H7 (cell line): ENCODE measurements around the gene DCX. TPM values are rescaled to one million over a fixed set of nuclear protein-coding genes. Genes with fewer than 3 reads are reported as not detected.

Source experiments
- DNase-seq: peaks from one replicate; pipeline ENCODE4 v3.0.0; 2012
- H3K27me3 ChIP-seq: 2 replicates; pipeline ENCODE4 v1.6.0; 2011; ENCODE audit warnings: mild to moderate bottlenecking, low read length; ENCODE audit not compliant: control insufficient read depth, insufficient read depth
- H3K36me3 ChIP-seq: replicated peaks from 2 replicates; pipeline ENCODE4 v1.5.1; 2011; ENCODE audit warnings: low read length; ENCODE audit not compliant: control insufficient read depth, insufficient read depth
- H3K4me3 ChIP-seq: 2 replicates; pipeline ENCODE4 v1.5.1; 2011; ENCODE audit warnings: low read depth, mild to moderate bottlenecking, control low read depth, low read length, moderate library complexity; ENCODE audit not compliant: insufficient read depth
- total RNA-seq: library from RNA; depleted of rRNA; stranded (reverse); fragments of >200 nt; shearing (Covaris generic); gene quantifications from 2 replicates; pipeline ENCODE4 v1.2.3, GENCODE V29; 2014

Gene DCX
- total RNA-seq, 1 experiment from 2014 or later: 1.4 TPM

- DNase-seq: no peak
- H3K27me3 ChIP-seq: no peaks in the 10 kb centered on the region
Measured at GRCh38 chrX:111387470-111388070, 24.4 kb downstream of the DCX start.

GRCh38 chrX:111386615-111387233, 25.3 kb downstream of the DCX start:
- Histone ChIP-seq H3K36me3 (no peaks in the 10 kb centered on the region), H3K27me3 (no peaks in the 10 kb centered on the region), H3K4me3 (no peak overlapping the region)
- DNase-seq: no peak

More at GRCh38 chrX:111387470-111388070, 24.4 kb downstream of the DCX start:
- H3K36me3 ChIP-seq: no peaks in the 10 kb centered on the region
- no peak overlapping the region for H3K4me3 ChIP-seq

GRCh38 chrX:111386077-111386476, 25.9 kb downstream of the DCX start:
- H3K27me3 ChIP-seq: no peaks in the 10 kb centered on the region
- no peak for DNase-seq
- H3K4me3 ChIP-seq: no peak overlapping the region
- no peaks in the 10 kb centered on the region for H3K36me3 ChIP-seq

- no peaks in the 10 kb centered on the region for H3K36me3 ChIP-seq
- no peak overlapping the region for H3K4me3 ChIP-seq
- no peaks in the 10 kb centered on the region for H3K27me3 ChIP-seq
- no peak for DNase-seq
Measured at GRCh38 chrX:111382277-111382676, 29.7 kb downstream of the DCX start.

- no peak for DNase-seq
- no peaks in the 10 kb centered on the region for H3K36me3 ChIP-seq
- no peak overlapping the region for H3K4me3 ChIP-seq
- no peaks in the 10 kb centered on the region for H3K27me3 ChIP-seq
Measured at GRCh38 chrX:111376897-111377578, 35.0 kb downstream of the DCX start.

GRCh38 chrX:111376486-111376885, 35.5 kb downstream of the DCX start:
- no peaks in the 10 kb centered on the region for H3K36me3 ChIP-seq
- no peak for DNase-seq
- no peak overlapping the region for H3K4me3 ChIP-seq
- no peaks in the 10 kb centered on the region for H3K27me3 ChIP-seq

GRCh38 chrX:111375747-111376146, 36.2 kb downstream of the DCX start:
- Histone ChIP-seq H3K27me3 (no peaks in the 10 kb centered on the region), H3K4me3 (no peak overlapping the region), H3K36me3 (no peaks in the 10 kb centered on the region)
- peak; percentile 6 for DNase-seq

- no peak for DNase-seq
- H3K4me3 ChIP-seq: no peak overlapping the region
- H3K36me3 ChIP-seq: no peaks in the 10 kb centered on the region
- H3K27me3 ChIP-seq: no peaks in the 10 kb centered on the region
Measured at GRCh38 chrX:111372086-111372485, 39.9 kb downstream of the DCX start.

GRCh38 chrX:111365770-111366325, 46.1 kb downstream of the DCX start:
- H3K4me3 ChIP-seq: no peak overlapping the region
- DNase-seq: no peak
- H3K27me3 ChIP-seq: no peaks in the 10 kb centered on the region
- no peaks in the 10 kb centered on the region for H3K36me3 ChIP-seq

- no peak for DNase-seq
- Histone ChIP-seq H3K27me3 (no peaks in the 10 kb centered on the region), H3K4me3 (no peak overlapping the region), H3K36me3 (no peaks in the 10 kb centered on the region)
Measured at GRCh38 chrX:111363741-111364140, 48.3 kb downstream of the DCX start.

GRCh38 chrX:111361751-111362150, 50.2 kb downstream of the DCX start:
- Histone ChIP-seq H3K36me3 (no peaks in the 10 kb centered on the region), H3K4me3 (no peak overlapping the region), H3K27me3 (no peaks in the 10 kb centered on the region)
- DNase-seq: no peak

GRCh38 chrX:111360839-111361238, 51.2 kb downstream of the DCX start:
- no peaks in the 10 kb centered on the region for H3K27me3 ChIP-seq
- peak; percentile 18 for DNase-seq
- H3K4me3 ChIP-seq: no peak overlapping the region

GRCh38 chrX:111355523-111356115, 56.4 kb downstream of the DCX start:
- Histone ChIP-seq H3K27me3 (no peaks in the 10 kb centered on the region), H3K36me3 (no peaks in the 10 kb centered on the region), H3K4me3 (no peak overlapping the region)
- no peak for DNase-seq

More at GRCh38 chrX:111360839-111361238, 51.2 kb downstream of the DCX start:
- no peaks in the 10 kb centered on the region for H3K36me3 ChIP-seq

GRCh38 chrX:111354496-111354895, 57.5 kb downstream of the DCX start:
- Histone ChIP-seq H3K27me3 (no peaks in the 10 kb centered on the region), H3K36me3 (no peaks in the 10 kb centered on the region), H3K4me3 (no peak overlapping the region)
- no peak for DNase-seq

GRCh38 chrX:111353793-111354192, 58.2 kb downstream of the DCX start:
- DNase-seq: no peak

More at GRCh38 chrX:111353793-111354192, 58.2 kb downstream of the DCX start:
- Histone ChIP-seq H3K27me3 (no peaks in the 10 kb centered on the region), H3K36me3 (no peaks in the 10 kb centered on the region), H3K4me3 (no peak overlapping the region)
